ENCODE data around the gene VPS26A.
A peak's percentile ranks its signal among the peaks of the same experiment; 100 is the strongest.

DNA sequence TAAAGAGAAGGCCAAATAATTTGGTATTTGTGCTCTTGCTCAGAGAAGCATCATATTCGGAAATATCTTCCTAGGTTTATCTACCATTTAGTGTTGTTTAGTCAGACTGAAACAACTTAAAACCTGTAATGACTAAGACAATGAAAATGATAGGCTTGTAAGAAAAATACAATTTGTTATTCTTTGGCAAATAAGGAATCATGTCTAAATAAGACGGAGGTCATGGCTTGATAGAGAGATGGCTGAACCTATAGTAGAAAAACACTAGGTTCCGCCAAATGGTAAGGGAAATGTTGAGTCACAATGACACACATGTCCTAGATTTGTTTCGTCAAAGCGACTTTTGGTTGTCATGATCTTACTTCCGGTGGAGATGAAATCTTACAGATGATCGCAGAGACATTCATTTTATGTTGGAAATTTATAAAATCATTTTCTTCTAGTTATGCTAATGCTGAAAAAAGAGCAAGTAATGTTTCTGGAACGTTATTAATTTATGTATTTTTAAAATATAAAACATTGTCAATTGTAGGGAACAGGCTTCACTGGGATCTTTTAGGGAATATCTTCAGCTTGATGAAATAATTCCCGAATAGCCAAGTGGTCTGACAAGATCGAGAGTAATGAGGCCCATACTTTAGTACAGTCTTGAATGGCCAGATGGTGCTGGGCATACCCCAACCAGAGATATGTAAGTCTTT, 35.0 kb upstream of the VPS26A start:
- TF ChIP-seq, protein P1, sequence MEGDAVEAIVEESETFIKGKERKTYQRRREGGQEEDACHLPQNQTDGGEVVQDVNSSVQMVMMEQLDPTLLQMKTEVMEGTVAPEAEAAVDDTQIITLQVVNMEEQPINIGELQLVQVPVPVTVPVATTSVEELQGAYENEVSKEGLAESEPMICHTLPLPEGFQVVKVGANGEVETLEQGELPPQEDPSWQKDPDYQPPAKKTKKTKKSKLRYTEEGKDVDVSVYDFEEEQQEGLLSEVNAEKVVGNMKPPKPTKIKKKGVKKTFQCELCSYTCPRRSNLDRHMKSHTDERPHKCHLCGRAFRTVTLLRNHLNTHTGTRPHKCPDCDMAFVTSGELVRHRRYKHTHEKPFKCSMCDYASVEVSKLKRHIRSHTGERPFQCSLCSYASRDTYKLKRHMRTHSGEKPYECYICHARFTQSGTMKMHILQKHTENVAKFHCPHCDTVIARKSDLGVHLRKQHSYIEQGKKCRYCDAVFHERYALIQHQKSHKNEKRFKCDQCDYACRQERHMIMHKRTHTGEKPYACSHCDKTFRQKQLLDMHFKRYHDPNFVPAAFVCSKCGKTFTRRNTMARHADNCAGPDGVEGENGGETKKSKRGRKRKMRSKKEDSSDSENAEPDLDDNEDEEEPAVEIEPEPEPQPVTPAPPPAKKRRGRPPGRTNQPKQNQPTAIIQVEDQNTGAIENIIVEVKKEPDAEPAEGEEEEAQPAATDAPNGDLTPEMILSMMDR (IDR thresholded peaks at IDR 0.05) = no peak
- TF ChIP-seq POLR2AphosphoS5 (IDR thresholded peaks at IDR 0.05) (peak in 1 of 2 donors; percentile 96), POLR2A (IDR thresholded peaks at IDR 0.05) (peak in 3 of 4 donors; percentile 38 to 76 (median 41))

Data from upper lobe of left lung (tissue), 4 donors.